Measurements from ENCODE around the gene CDCP1.

- TF ChIP-seq, protein P1, sequence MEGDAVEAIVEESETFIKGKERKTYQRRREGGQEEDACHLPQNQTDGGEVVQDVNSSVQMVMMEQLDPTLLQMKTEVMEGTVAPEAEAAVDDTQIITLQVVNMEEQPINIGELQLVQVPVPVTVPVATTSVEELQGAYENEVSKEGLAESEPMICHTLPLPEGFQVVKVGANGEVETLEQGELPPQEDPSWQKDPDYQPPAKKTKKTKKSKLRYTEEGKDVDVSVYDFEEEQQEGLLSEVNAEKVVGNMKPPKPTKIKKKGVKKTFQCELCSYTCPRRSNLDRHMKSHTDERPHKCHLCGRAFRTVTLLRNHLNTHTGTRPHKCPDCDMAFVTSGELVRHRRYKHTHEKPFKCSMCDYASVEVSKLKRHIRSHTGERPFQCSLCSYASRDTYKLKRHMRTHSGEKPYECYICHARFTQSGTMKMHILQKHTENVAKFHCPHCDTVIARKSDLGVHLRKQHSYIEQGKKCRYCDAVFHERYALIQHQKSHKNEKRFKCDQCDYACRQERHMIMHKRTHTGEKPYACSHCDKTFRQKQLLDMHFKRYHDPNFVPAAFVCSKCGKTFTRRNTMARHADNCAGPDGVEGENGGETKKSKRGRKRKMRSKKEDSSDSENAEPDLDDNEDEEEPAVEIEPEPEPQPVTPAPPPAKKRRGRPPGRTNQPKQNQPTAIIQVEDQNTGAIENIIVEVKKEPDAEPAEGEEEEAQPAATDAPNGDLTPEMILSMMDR (IDR thresholded peaks at IDR 0.05) = no peak
- no peak for TF ChIP-seq POLR2A (IDR thresholded peaks at IDR 0.05)
These were observed 32.5 kb downstream of the CDCP1 start for GRCh38 chr3:45113625-45114050.
